Measurements from ENCODE around the gene FUCA2.

- TF ChIP-seq CTCF (IDR thresholded peaks at IDR 0.05; ENCODE audit: low read depth, low read length) (no peak), EZH2phosphoT487 (IDR thresholded peaks at IDR 0.05; ENCODE audit: low read depth) (no peak)
These were observed 4.9 kb downstream of the FUCA2 start for GRCh38 chr6:143506620-143507019.
